HS-5 (cell line): ENCODE measurements around the gene OR6B1.
"Not testable (repeated sequence)": the region's sequence is repeated elsewhere in the genome, so short reads cannot be mapped to it uniquely, and the experiment has no call there.

ENCODE experiments used
- DNase-seq: peaks from one replicate; pipeline ENCODE4 v3.0.0-alpha.2; 2012; ENCODE audit warnings: low read depth

The OR6B1 gene

GRCh38 chr7:144006029-144006691, 6.0 kb downstream of the OR6B1 start:
- no peak for DNase-seq

- DNase-seq, result no peak
Observed at GRCh38 chr7:144006692-144007042, 6.5 kb downstream of the OR6B1 start.

GRCh38 chr7:144009361-144009760, 9.2 kb downstream of the OR6B1 start:
- DNase-seq, result no peak

GRCh38 chr7:144010061-144010460, 9.9 kb downstream of the OR6B1 start:
- not testable (repeated sequence) for DNase-seq

- DNase-seq, result not testable (repeated sequence)
Observed at GRCh38 chr7:144010821-144011220, 10.7 kb downstream of the OR6B1 start.

- no peak for DNase-seq
Observed at GRCh38 chr7:144011458-144012230, 11.5 kb downstream of the OR6B1 start.

- DNase-seq, result no peak
Observed at GRCh38 chr7:144018065-144018464, 17.9 kb downstream of the OR6B1 start.

GRCh38 chr7:144019457-144019856, 19.3 kb downstream of the OR6B1 start:
- peak; percentile 59 for DNase-seq

- DNase-seq, result no peak
Observed at GRCh38 chr7:144020340-144020739, 20.2 kb downstream of the OR6B1 start.

- DNase-seq, result no peak
Observed at GRCh38 chr7:144022169-144022568, 22.0 kb downstream of the OR6B1 start.

GRCh38 chr7:144023171-144023827, 23.2 kb downstream of the OR6B1 start:
- DNase-seq, result no peak

- DNase-seq, result no peak
Observed at GRCh38 chr7:144024213-144024612, 24.1 kb downstream of the OR6B1 start.

- no peak for DNase-seq
Observed at GRCh38 chr7:144026203-144026883, 26.2 kb downstream of the OR6B1 start.

GRCh38 chr7:144027070-144027469, 26.9 kb downstream of the OR6B1 start:
- DNase-seq, result no peak

GRCh38 chr7:144027974-144028373, 27.9 kb downstream of the OR6B1 start:
- no peak for DNase-seq

- no peak for DNase-seq
Observed at GRCh38 chr7:144028547-144028946, 28.4 kb downstream of the OR6B1 start.

GRCh38 chr7:144032516-144032915, 32.4 kb downstream of the OR6B1 start:
- DNase-seq, result no peak

GRCh38 chr7:144032985-144033709, 33.0 kb downstream of the OR6B1 start:
- DNase-seq, result no peak

GRCh38 chr7:144035385-144035784, 35.3 kb downstream of the OR6B1 start:
- no peak for DNase-seq

GRCh38 chr7:144036302-144036885, 36.3 kb downstream of the OR6B1 start:
- no peak for DNase-seq

- no peak for DNase-seq
Observed at GRCh38 chr7:144037414-144038035, 37.4 kb downstream of the OR6B1 start.
